ENCODE results near the gene SRP54.
"Not testable (repeated sequence)": the region's sequence is repeated elsewhere in the genome, so short reads cannot be mapped to it uniquely, and the experiment has no call there.

SRP54 gene

DNA sequence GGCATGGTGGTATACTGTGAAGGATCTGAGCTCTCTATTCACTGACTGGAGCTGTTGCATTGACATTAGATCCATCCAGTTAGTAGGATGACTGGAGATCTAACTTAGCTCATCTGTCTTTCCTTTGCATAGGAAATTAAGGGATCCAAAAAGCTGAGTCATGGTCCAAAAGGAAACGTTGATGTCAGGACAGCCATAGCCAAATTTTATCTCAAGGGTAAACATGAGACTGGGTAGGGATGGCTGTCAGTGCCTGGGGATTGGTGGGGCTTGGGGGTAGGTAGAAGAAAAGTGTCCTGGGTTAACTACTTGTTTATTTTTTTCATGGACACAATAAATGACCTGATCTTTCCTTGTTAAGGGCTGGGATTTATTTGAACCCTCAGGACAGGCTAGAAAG, 67.9 kb downstream of the SRP54 start:
- DNase-seq, result no peak

DNA sequence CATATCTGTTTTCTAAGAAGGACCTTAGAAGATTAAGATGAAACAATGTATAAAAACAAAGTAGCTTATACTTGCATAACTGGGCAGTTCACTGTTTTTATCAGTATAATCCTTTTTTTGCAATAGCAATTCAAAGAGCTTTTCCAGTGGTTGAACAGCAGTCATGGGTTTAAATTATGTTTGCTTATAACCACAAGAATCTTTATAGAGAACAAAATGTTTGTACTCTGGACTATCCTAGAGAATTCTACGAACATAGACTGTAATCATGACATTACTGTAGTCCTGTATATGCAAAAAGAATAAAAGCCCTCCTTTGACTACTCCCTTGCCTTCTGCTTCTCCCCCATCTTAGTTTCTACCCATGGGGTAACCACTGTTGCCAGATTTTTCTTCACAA, 69.0 kb downstream of the SRP54 start:
- DNase-seq, result no peak

DNA sequence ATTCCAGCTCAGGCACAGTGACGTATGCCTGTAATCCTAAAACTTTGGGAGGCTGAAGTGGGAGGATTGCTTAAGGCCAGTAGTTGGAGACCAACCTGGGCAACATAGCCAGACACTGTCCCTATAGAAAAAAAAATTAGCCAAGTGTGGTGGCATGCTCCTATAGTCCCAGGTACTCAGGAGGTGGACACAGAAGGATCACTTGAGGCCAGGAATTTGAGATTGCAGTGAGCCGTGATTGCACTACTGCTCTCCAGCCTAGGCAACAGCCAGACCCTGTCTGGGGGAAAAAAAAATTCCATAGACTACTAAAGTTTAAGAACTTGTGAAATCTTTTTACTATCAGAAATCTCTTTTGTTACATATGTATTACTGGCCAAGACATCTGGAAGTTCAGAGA, 69.8 kb downstream of the SRP54 start:
- DNase-seq, result no peak

GRCh38 chr14:35061113-35061791, 78.5 kb downstream of the SRP54 start:
- not testable (repeated sequence) for DNase-seq

GRCh38 chr14:35065731-35066130, 82.9 kb downstream of the SRP54 start:
- not testable (repeated sequence) for DNase-seq

- no peak for DNase-seq
These were observed 85.6 kb downstream of the SRP54 start for GRCh38 chr14:35068238-35069012.

DNA sequence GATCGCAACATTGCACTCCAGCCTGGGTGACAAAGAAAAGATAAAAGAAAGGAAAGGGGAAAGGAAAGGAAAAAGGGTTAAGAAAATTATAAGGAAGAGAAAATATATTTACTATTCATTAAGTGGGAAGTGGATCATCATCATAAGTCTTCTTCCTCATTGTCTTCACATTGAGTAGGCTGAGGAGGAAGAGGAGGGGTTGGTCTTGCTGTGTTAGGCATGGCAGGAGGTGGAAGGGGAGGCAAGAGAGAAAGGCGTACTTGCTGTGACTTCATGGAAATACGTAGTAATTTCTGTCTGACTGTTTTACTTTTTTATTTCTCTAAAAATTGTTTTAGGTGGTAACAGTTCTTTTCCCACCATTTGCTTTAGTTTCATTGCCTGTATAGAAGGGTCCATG, 89.4 kb downstream of the SRP54 start:
- no peak for DNase-seq

GRCh38 chr14:35073486-35073885, 90.7 kb downstream of the SRP54 start:
- DNase-seq, result no peak

DNA sequence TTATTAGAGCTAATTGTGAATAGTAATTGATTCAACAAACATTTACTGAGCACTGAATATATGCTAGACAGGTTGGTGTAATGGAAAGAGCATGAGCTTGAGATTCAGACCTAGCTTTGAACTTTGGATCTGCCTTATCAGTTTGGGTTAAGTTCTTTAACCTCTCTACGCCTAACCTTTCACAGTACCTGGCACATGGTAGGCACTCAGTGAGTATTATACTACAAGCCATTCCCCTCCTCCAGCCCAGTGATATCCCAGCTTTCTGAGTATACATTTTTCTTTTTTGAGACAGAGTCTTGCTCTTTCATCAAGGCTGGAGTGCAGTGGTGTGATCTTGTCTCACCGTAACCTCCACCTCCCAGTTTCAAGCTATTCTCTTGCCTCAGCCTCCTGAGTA, 95.3 kb downstream of the SRP54 start:
- DNase-seq, result no peak

Measured in stimulated activated CD4-positive, alpha-beta T cell treated with anti-CD3 and anti-CD28 coated beads, Interleukin-4, amount 100 ng/mL, for 24 hours (primary cell).